LNCaP clone FGC (cell line): ENCODE data around the gene RNF112.

Experiments used
- DNase-seq: peaks from one replicate; pipeline ENCODE4 v3.0.0-alpha.2; 2011; ENCODE audit warnings: low read depth
- H3K4me3 ChIP-seq: 2 replicates; pipeline ENCODE4 v1.5.1; 2011; ENCODE audit warnings: mild to moderate bottlenecking, low read depth, low read length, control low read depth
- CTCF ChIP-seq: IDR thresholded peaks from 2 replicates; pipeline ENCODE4 v1.5.1; 2012; ENCODE audit warnings: mild to moderate bottlenecking; ENCODE audit not compliant: control insufficient read depth, insufficient read depth; ENCODE audit errors: extremely low read depth

Gene RNF112

GRCh38 chr17:19407601-19408345 is 3.3 kb upstream of the RNF112 start:
- TF ChIP-seq CTCF, result no peak
- DNase-seq, result no peak

DNA sequence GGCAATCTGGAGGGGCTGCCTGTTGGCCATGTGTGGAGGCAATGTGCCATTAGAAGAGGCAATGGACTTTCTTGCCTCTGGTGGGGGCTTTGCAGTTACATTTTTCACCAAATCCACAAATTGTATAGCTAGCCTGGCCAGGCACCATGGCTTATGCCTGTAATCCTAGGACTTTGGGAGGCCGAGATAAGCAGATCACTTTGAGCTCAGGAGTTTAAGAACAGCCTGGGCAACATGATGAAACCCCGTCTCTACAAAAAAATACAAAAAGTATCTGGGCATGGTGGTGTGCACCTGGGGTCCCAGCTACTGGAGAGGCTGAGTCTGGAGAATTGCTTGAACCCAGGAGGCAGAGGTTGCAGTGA is 2.7 kb upstream of the RNF112 start:
- no peak for TF ChIP-seq CTCF
- DNase-seq, result no peak
- no peak overlapping the region for H3K4me3 ChIP-seq

More at GRCh38 chr17:19407601-19408345, 3.3 kb upstream of the RNF112 start:
- H3K4me3 ChIP-seq, result no peak overlapping the region

DNA sequence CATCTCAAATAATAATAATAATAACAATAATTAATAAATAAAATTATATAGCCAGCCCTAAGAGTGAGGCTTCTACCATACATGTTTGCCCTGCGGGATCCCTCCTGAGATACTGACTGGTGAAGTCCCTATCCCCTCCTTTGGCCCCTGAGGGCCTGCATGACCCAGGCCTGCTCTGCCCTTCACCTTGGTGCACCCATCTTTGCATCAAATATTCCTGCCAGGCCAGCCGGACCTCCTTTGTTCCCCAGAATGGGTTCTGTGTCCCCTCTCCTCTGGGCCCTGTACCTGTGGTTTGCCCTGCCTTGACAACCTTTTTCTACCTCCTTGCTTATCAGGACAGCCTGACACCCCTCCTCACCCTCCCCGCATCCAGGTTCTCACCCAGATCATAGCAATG is 2.0 kb upstream of the RNF112 start:
- DNase-seq, result no peak
- TF ChIP-seq CTCF, result no peak
- H3K4me3 ChIP-seq, result no peak overlapping the region

DNA sequence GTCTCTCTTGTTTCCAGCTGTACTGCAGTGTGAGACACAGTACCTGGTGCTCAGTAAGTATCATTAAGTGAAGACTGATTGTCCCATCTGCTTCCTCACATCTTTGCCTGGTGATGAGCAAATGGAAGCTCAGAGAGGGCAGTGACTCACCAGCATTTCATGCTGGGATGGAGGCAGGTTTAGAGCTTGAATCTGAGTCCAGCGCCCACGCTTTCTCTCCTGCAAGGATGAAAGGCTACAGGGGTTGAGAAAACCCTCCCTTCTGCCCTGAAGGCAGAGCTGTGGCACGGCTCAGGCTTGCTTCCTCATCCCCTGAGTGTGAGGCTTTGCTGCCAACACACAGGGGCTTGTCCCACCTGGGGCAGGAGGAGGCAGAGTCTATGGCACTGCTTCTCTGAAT is 1.5 kb upstream of the RNF112 start:
- no peak overlapping the region for H3K4me3 ChIP-seq
- DNase-seq, result no peak
- TF ChIP-seq CTCF, result no peak

- no peak for DNase-seq
- no peak overlapping the region for H3K4me3 ChIP-seq
- no peak for TF ChIP-seq CTCF
Observed at GRCh38 chr17:19410091-19410490, 941 bp upstream of the RNF112 start.

DNA sequence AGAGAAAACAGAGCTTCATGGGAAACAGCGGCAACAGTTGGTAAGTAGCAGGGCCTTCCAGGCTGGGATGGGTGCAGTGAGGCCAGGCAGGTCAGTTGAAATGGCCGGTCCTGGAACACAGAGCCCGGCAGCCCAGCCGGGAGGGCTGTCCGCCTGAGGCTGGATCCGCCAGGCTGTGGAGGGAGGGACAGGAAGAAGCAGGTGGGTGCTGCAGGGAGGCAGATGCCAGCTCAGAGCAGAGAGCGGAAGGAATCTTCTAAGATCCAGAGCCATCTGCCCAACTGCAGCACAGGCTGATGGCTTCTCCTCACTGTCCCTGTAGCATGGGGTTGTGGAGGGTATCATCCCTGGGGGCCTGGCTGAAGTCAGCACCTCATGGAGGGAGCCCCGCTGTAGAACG is 599 bp downstream of the RNF112 start:
- TF ChIP-seq CTCF, result no peak
- DNase-seq, result no peak
- no peak overlapping the region for H3K4me3 ChIP-seq

DNA sequence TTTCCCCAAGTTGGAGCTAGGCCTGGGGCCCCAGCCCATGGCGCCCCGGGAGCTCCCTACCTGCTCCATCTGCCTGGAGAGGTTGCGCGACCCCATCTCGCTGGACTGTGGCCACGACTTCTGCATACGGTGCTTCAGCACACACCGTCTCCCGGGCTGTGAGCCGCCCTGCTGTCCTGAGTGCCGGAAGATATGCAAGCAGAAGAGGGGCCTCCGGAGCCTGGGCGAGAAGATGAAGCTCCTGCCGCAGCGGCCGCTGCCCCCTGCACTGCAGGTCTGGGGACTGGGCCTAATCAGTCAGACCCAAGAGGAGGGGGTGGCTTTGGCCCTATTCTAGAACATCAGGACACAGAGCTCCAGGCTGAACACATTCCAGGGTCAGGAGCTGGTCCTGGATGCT is 1.5 kb downstream of the RNF112 start:
- no peak for DNase-seq
- no peak overlapping the region for H3K4me3 ChIP-seq
- TF ChIP-seq CTCF, result no peak
